GM19324 (cell line): ENCODE results near the gene CTXN1.

ENCODE experiments used
- ATAC-seq: cut with Tn5 transposase; IDR thresholded peaks from one replicate; pipeline ENCODE4 v1.9.1; 2021; ENCODE audit warnings: mild to moderate bottlenecking, moderate library complexity; ENCODE audit not compliant: unreplicated experiment, low FRiP score

CTXN1 gene

DNA sequence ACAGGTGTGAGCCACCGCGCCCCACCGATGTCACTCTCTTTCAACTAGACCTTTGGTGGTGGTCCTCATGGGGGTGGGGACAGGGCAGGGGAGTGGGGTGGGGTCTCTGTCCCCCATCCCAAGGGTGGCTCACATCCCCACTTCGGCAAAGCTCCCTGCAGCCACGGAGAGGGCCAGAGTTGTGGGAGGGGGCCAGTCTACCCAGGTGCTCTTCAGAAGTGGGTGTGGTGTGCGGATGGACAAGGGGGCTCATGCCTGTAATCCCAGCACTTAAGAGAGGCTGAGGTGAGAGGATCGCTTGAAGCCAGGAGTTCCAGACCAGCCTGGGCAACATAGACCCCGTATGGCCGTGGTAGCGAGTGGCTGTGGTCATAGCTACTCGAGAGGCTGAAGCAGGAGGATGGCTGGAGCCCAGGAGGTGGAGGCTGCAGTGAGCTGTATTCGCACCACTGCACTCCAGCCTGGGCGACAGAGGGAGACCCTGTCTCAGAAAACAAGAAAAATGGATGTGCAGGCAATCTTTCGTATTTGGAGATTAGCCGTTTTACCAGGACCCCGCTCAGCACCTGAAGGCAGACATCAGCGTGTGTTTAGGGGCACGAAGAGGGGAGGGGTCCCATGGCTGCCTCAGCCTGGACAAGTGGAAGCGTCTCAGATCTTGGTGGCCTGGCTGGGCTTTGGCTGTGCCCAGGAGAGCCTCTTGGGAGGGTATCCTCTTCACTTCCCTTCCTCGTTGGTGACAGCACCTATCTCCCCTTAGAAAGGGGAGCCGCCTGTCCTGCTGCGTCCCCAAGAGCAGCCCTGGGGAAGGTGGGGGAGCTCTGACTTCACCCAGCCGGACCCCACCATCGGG is 10.5 kb downstream of the CTXN1 start:
- no peak for ATAC-seq

DNA sequence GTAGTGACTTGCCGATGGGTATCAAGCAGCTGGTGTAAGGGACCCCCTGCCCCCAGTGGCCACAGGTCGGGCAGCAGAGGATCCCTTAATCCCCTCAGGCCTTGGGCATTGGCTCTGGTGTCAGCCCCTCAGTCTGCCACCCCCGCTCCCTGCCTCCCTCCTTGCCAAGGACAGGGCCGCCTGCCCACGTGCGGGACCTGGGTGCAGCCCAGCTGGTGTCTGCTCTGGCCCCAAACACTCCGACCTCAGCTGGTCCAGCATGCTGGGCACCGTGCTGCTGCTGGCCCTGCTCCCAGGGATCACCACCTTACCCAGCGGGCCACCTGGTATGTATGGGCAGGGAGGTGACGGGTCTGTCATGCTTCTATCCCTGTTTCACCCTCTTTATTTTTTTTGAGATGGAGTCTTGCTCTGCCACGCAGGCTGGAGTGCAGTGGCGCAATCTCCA is 11.3 kb downstream of the CTXN1 start, which contains the start of gene TGFBR3L:
TGFBR3L (plus strand) TSS at position 233 of the 448 bp plus-strand sequence.
- ATAC-seq = no peak

DNA sequence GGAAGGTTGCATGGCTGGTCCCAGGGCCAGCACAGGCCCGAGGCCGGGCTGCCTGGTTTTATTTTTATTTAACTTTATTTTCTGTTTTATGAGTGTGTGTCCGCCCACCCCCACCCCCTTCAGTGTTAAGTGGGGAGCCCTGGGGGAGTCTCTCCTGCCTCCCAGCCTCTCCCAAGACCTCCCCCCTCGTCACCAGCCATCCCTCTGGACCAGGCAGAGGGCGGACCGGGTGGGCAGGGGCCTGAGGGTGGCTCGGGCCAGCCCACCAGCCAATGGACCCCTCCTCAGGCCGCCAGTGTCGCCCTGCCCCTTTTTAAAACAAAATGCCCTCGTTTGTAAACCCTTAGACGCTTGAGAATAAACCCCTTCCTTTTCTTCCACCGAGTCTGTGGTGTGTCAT is 11.8 kb downstream of the CTXN1 start:
- ATAC-seq = no peak

DNA sequence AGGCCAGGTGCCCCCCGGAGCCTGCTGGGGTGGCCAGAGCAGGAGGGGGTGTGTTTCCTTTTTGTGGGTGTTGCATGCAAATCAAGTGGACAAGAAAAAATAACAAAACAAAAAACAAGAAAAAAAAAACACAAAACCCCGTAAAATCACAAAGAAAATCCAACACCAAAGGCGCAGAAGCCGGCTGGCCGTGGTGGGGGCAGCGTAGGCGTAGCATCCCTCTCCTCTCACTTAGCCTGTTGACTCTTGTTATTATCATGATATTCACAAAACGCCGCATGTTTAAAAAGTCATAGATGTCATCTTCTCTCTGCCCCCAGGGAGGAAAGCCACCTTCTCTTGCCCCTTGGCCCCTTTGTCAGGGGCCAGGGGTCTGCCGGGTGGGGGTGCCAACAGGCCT is 12.3 kb downstream of the CTXN1 start:
- ATAC-seq = no peak

DNA sequence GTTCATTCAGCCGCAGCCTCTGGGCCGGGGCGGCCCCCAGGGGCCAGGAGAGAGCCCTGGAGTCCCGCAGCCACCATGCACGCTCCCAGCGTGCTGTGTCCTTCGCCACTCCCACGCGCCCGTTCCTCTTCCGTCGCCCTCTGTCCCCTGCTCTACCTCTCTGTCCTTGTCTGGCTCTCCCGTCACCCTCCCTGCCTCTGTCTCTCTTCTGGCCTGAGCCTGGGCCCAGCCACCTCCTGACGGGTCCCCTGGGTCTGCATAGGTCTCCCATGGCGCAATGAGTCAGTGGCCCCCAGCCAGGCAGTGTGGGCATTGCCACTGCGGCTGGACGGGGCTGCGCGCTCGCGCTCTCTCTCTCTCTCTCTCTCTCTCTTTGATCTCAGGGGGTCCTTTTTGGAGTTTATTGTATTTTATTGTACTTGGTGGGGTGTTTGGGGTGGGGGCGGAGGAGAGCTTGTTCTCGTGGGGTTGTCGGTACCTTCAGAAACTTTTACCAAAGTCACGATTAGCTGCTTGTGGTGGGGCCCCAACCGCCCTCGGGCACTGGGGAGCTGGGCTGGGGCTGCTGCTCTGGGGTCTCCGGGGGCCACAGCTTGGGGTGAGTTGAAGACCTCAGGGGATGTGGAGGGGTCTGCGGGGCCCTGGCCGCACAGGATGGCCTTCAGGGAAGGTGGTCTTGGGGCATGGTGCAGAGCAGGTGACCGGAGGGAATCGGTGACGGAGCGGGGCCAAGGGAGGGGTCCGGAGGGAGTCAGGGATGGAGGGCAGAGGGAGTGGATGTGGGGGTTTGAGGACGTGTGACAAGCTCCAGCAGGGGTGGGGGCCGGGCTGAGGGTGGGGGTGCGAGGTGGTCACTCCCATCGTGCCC is 13.0 kb downstream of the CTXN1 start:
- ATAC-seq = no peak

DNA sequence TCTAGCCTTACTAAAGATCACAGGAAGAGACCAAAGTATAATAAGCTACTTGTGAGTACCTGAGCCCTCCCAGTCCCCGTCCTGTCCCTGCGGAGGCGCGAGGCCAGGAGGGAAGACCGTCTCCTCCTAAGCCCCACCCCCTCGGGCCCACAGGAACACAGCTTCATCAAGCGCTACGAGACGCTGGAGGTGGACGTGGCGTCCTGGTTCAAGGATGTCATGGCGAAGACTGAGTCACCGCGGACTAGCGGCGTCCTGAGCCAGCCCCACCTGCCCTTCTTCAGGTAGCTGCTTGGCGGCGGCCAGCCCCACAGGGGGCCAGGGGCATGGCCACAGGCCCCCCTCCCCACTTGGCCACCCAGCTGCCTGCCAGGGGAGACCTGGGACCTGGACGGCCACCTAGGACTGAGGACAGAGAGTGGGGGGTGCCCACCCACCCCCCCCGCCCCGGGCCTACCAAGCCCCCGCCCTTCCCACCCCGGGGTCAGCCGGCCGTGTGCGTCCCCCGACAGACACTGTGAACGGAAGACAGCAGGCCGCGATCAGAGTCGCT is 13.7 kb downstream of the CTXN1 start:
- no peak for ATAC-seq

DNA sequence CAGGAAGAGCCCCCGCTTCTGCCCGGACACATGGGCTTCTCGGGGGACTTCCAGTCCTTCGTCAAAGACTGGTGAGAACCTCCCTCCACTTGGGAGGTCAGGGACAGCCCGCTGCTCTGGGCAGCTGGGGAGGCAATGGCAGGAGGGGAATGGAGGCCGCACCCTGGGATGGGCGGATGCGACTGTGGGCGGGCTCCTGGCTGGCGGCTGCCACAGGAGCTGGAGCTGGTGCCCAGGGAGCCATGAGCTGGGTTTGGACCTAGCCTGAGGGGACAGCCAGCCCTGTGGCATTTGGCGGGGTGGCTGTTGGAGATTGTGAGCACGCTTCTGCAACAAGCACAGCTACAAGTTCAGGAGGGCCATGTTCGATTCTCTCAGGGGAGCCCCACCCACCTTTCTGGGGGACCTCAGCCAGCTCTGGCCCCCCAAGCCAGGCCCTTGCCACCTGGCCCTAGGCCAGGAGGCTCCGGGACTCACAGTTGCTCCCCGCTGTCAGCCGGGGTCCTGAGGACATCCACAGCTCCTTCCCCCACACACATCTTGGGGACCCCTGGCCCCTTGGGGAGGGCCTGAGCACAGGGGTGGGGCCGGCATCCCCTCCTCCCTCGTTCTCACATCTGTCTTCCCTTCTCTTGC is 14.3 kb downstream of the CTXN1 start:
- no peak for ATAC-seq

DNA sequence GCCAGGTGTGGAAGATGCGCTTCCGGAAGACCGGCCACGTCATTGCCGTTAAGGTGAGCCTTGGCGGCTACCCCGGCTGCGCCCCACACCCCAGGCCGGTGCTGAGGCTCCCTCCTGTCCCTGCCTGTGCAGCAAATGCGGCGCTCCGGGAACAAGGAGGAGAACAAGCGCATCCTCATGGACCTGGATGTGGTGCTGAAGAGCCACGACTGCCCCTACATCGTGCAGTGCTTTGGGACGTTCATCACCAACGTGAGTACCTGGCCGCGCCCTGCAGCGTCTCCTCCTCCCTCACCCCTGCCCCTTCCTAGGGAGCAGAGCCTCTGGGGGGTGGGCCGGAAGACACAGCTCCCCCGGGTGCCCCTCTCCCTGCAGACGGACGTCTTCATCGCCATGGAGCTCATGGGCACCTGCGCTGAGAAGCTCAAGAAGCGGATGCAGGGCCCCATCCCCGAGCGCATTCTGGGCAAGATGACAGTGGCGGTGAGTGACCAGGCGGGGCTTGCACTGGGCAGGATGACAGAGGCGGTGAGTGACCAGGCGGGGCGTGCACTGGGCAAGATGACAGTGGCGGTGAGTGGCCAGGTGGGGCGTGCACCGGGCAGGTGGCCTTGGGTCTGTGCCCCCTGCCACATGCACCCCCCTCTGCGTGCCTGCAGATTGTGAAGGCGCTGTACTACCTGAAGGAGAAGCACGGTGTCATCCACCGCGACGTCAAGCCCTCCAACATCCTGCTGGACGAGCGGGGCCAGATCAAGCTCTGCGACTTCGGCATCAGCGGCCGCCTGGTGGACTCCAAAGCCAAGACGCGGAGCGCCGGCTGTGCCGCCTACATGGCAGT is 15.4 kb downstream of the CTXN1 start:
- ATAC-seq = no peak

DNA sequence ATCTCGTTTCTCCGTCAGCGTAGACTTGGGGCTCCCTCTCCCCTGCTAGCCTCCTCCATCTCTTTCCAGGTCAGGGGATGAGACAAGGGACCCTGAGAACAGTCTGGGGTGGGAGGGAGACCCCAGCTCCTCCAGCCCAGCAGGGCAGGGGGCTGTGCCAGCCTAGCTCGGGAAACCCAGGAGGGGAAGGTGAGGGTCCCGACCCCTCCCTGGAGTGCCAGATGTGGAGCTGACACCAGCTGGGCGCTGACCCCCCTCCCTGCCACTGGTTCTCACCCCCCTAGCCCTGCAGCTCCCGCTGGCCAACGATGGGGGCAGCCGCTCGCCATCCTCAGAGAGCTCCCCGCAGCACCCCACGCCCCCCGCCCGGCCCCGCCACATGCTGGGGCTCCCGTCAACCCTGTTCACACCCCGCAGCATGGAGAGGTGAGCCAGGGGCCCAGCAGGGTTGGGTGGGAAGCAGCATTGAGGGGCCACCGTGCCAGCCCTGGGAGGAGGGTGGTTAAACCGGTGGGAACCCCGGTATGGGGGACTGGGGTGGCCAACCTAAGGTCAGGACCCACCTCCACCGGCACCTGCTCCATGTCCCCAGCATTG is 16.4 kb downstream of the CTXN1 start:
- ATAC-seq = no peak

DNA sequence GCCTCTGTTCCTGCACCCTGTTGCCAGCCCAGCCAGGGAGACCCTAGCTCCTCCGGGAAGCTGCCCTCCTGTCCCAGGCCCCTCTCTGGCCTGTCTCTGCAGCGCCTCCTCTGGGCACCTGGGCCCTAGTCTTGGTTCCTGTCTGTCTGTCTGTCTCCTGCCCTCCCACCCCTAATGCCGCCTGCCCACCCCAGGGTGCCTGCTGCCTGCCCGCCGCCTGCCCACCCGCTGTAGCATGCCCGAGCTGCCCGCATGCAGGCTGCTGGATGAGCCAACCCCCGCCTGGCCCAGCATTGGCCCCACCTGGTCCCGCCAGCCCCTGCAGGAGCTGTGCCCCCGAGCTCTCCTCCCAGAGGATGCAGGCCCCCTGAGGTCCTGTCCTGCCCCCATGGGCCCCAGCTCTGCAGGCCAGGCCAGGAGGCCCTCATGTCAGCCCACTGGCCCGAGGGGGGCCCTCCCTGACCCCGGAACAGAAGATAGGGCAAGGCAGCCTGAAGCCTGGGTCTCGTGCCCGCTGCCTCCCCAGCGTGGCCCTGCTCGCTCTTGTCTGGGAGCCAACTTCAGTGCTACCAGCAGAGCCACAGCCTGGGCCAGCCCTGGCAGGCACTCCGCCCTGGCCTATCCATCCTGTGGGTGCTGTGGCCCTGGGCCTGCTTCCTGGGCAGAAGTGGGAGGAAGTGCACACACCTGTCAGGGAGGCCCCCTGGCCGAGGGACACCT is 17.0 kb downstream of the CTXN1 start:
- no peak for ATAC-seq

DNA sequence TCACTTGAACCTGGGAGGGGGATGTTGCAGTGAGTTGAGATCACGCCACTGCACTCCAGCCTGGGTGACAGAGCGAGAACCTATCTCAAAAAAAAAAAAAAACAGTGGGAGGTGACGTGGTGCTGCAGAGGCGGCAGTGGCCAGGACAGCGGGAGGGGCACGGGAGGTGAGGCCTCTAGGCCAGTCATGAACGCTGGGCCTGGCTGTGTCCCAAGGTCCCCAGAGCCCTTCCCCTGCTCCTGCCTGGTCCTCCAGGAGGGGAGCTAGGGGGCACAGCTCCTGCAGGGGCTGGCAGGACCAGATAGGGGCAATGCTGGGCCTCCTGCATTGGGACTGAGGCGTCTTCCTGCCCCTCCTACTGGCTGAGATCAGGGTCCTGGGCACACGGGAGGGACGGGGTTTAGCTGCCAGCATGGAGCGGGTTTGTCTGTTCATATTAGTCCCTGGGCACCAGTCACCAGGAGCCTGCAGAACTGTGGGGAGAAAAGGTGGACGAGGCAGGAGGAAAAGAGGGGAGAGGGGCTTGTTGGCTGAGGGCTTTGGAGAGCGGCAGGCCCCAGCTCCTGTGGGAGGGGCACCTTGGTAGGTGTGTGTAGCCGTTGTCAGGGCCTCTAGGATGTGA is 17.7 kb downstream of the CTXN1 start:
- ATAC-seq = no peak

DNA sequence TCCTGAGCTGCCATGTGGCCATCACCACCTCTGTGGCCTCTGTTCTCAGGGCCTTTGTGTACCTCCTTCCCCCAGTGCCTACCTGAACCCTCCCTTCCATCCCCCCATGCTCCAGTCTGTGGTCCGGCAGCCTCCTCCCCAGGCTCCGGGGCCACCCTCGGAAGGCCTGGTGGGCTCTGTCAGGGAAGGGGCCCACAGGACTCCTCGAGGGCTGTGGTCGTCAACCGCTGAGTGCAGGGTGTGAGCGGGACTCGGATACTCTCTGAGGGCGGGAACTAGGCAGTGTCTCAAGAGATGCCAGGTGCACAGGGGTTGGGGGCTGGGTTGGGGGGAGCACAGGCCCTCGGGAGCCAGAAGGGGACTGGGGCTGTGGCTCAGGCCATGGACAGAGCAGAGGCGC is 18.4 kb downstream of the CTXN1 start:
- no peak for ATAC-seq

DNA sequence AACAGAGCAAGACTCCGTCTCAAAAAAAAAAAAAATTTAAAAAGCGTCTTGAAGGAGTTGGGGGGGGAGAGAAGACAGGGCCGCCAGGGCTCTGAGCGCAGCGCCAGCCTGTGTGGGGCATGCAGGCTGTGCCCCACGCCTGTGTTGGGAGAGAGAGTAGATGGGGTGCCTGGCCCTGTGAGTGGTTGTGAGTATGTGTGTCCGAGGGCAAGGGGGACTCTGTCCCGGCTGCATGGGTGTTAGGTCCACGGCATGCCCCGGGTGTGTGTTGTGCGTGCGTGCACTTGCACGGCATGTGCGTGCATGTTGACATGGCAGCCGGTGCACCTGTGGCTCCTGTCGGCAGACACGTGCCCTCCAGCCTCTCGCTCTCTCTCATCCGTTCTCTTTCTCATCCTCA is 18.8 kb downstream of the CTXN1 start:
- no peak for ATAC-seq

DNA sequence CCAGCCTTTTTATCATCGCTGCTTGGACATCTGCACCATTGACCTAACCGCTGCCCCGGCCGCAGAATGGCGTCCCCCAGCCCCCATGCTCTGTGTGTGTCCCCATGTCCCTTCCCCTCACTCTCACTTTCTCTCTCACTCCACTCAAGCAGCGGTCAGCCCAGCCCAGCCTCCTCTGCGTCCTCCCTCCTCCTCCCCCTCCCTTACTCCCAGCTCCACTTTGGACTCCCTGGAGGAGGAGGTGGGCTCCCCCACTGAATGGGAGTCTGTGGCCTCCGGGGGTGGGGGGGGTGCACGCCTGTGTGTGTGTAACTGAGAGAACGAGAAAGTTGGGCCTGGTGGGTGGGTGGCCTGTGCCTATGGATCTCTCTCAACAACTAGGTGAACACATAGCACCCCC is 20.1 kb downstream of the CTXN1 start:
- no peak for ATAC-seq

DNA sequence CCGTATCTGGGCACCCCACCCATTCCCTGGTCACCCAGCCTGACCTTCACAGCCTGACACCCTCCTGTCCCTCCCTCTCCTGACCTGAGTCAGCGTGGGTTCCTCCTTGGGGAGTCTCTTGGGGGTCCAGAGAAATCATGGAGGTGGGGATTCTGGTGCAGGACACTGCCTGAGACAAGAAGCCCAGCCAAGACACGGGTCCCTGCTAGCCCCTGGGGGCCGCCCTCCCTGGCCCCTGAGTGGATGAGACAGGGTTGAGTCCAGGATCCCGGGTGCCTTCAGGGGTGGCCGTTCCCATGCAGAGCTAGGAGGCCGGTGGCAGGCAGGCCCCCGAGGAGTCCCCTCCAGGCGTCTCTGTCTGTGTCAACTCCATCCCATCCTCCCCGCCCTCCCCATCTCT is 20.7 kb downstream of the CTXN1 start:
- ATAC-seq = no peak

DNA sequence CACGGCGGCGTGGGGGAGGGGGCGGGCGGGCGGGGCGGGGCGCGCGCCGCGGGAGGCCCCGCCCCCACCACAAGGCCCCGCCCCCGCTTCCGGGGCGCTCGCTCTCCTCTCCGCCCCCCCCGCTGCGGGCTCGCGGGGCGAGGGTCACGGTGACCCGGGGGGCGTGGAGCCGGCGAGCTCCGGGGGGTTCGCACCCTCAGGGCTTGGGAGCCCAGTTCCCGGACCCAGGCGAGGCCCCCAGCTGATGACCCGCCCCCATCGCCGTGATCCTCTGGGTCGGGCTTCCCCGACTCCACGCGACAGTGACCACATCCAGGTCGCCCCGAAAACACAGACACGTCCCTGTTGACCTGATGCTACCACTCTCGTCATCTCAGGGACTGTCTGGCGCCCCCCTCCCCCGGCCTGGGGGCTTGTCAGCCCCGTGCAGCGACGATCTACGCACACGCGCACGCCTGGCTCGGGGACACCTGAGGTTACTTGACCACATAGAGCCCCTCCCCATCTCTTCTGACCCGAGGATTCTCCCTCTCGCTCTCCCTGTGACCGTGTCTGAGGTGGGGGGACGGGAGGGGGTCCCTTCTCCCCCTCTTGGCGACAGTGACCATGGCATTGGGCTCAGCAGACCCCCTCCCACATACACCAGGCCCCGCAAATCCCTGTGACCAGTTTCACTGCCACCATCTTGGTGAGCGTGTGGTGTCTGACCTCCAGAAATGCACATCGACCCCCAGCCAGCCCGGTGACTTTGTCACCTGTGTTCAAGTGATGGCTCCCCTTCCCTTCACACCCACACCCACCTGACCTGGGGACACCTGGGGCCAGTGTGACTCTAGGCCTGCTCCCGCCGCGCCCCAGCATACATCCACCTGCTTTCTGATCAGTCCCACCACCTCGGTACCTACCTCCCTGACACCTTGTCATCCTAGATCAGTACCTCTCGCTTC is 21.6 kb downstream of the CTXN1 start:
- peak; percentile 36 for ATAC-seq
